Measurements from ENCODE around the gene PPP2R2B. TPM values are rescaled to one million over a fixed set of nuclear protein-coding genes. Genes with fewer than 3 reads are reported as not detected.

PPP2R2B gene
- total and polyA plus RNA-seq, 2 donors (not counting 1 experiment from before 2014, with no cell fraction given) = 0.67 to 1.5 TPM

DNA sequence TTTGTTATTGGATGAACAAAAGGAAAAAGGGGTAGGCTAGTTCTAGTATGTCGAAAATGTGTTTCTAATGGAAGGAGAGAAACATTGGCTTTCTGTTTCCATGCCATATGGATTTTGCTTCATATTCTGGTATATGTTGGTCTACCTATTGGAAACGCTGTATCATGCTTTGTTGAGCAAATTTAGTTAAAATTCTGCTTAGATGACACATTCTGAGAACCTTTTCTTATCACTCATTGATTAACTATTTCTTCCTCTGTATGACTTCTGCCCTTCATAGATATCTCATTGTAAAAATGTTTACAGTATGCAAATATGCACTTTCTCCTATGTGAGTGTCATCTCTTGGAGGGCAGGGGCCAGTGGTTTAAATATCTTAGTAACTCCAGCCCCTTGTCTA is 293.8 kb downstream of the PPP2R2B start:
- DNase-seq (ENCODE audit: low read depth in 2 of 2) = no peak
- Histone ChIP-seq H3K36me3 (ENCODE audit: control insufficient read depth, insufficient read depth, low read length) (no peaks in the 10 kb centered on the region), H3K9ac (ENCODE audit: insufficient read depth, low read length) (no peak overlapping the region), H2AFZ (ENCODE audit: low read length) (no peak overlapping the region), H3K4me2 (ENCODE audit: extremely low read depth, insufficient read depth, low read length) (no peak overlapping the region), H3K4me1 (ENCODE audit: control insufficient read depth, extremely low read depth, insufficient read depth, low read length) (no peaks in the 10 kb centered on the region), H4K20me1 (ENCODE audit: control insufficient read depth, extremely low read depth, insufficient read depth, low read length) (no peaks in the 10 kb centered on the region), H3K79me2 (ENCODE audit: control insufficient read depth, insufficient read depth, low read length) (no peaks in the 10 kb centered on the region), H3K4me3 (replicated peaks in 1 of 4; ENCODE audit: control extremely low read depth in 1 of 4, insufficient read depth in 1 of 4, low read depth in 3 of 4, low read length in 4 of 4) (no peak overlapping the region), H3K9me3 (ENCODE audit: control insufficient read depth, insufficient read depth, low read depth, low read length) (no peaks in the 10 kb centered on the region), H3K27ac (ENCODE audit: insufficient read depth, low read length) (no peak overlapping the region), H3K27me3 (ENCODE audit: control insufficient read depth, insufficient read depth, low read length) (no peaks in the 10 kb centered on the region)
- TF ChIP-seq EZH2 (IDR thresholded peaks at IDR 0.05; ENCODE audit: low read length, missing control alignments) = no peak

DNA sequence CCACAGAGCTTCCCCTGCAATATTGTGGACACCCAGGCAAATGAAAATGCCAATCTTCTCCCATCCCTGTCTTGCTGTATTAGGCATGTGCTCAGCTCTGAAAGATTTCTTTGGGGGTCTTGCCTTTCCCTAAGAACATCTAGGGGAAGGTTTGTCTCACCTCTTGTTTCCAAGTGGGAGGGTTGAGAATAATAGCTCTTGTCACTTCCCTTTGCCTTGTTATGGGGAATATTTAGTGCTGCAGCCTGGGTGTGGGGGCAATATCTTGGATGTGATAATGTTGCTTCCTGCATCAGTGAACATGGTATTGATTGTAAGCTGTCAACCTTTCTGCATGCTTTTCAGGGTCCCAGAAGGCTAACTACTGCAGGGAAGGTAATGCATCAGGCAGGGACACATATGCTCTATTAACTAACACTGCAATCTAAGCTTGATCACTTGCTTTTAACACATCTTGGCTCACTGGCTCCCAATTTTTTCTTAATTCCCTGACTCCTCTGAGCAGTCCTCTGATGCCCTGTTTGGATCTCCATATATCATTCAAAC is 296.4 kb downstream of the PPP2R2B start:
- Histone ChIP-seq H3K4me2 (ENCODE audit: extremely low read depth, insufficient read depth, low read length) (no peak overlapping the region), H3K27ac (ENCODE audit: insufficient read depth, low read length) (no peak overlapping the region), H3K36me3 (ENCODE audit: control insufficient read depth, insufficient read depth, low read length) (no peaks in the 10 kb centered on the region), H3K4me3 (replicated peaks in 1 of 4; ENCODE audit: control extremely low read depth in 1 of 4, insufficient read depth in 1 of 4, low read depth in 3 of 4, low read length in 4 of 4) (no peak overlapping the region), H3K79me2 (ENCODE audit: control insufficient read depth, insufficient read depth, low read length) (no peaks in the 10 kb centered on the region), H4K20me1 (ENCODE audit: control insufficient read depth, extremely low read depth, insufficient read depth, low read length) (no peaks in the 10 kb centered on the region), H3K9ac (ENCODE audit: insufficient read depth, low read length) (no peak overlapping the region), H3K9me3 (ENCODE audit: control insufficient read depth, insufficient read depth, low read depth, low read length) (no peaks in the 10 kb centered on the region), H2AFZ (ENCODE audit: low read length) (no peak overlapping the region), H3K4me1 (ENCODE audit: control insufficient read depth, extremely low read depth, insufficient read depth, low read length) (no peaks in the 10 kb centered on the region), H3K27me3 (ENCODE audit: control insufficient read depth, insufficient read depth, low read length) (no peaks in the 10 kb centered on the region)
- DNase-seq (ENCODE audit: low read depth in 2 of 2) = no peak
- TF ChIP-seq, protein P1, sequence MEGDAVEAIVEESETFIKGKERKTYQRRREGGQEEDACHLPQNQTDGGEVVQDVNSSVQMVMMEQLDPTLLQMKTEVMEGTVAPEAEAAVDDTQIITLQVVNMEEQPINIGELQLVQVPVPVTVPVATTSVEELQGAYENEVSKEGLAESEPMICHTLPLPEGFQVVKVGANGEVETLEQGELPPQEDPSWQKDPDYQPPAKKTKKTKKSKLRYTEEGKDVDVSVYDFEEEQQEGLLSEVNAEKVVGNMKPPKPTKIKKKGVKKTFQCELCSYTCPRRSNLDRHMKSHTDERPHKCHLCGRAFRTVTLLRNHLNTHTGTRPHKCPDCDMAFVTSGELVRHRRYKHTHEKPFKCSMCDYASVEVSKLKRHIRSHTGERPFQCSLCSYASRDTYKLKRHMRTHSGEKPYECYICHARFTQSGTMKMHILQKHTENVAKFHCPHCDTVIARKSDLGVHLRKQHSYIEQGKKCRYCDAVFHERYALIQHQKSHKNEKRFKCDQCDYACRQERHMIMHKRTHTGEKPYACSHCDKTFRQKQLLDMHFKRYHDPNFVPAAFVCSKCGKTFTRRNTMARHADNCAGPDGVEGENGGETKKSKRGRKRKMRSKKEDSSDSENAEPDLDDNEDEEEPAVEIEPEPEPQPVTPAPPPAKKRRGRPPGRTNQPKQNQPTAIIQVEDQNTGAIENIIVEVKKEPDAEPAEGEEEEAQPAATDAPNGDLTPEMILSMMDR (conservative IDR thresholded peaks at IDR 0.05 in 1 of 2, IDR thresholded peaks at IDR 0.05 in 1 of 2; ENCODE audit: low read depth in 1 of 2, low read length in 2 of 2) = no peak
- no peak for TF ChIP-seq EZH2 (IDR thresholded peaks at IDR 0.05; ENCODE audit: low read length, missing control alignments)

DNA sequence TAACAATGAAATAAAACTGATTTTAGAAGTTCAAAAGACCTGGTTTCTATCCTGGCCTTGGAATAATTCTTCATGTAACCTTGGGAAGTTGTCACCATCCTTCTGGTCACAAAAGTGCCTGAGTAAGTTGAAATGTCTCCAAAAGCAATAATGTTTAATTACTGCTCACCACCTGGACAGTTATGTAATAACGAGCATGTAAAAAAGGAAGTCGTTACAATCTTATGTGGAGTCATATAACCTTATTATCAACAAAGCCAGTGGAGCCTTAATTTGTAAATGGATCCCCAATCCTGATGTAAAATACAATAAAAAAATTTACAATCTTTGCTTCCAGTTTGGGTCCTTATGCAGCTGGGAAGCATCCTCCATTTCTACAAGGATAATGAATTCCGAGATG is 298.3 kb downstream of the PPP2R2B start:
- H3K79me2 ChIP-seq (ENCODE audit: control insufficient read depth, insufficient read depth, low read length) = no peaks in the 10 kb centered on the region
- no peak for DNase-seq (ENCODE audit: low read depth in 2 of 2)
- no peaks in the 10 kb centered on the region for H3K36me3 ChIP-seq (ENCODE audit: control insufficient read depth, insufficient read depth, low read length)
- no peaks in the 10 kb centered on the region for H3K27me3 ChIP-seq (ENCODE audit: control insufficient read depth, insufficient read depth, low read length)
- H2AFZ ChIP-seq (ENCODE audit: low read length) = no peak overlapping the region
- no peak overlapping the region for H3K27ac ChIP-seq (ENCODE audit: insufficient read depth, low read length)
- TF ChIP-seq, protein P1 (conservative IDR thresholded peaks at IDR 0.05 in 1 of 2, IDR thresholded peaks at IDR 0.05 in 1 of 2; ENCODE audit: low read depth in 1 of 2, low read length in 2 of 2) = no peak
- no peak for TF ChIP-seq EZH2 (IDR thresholded peaks at IDR 0.05; ENCODE audit: low read length, missing control alignments)
- no peak overlapping the region for H3K9ac ChIP-seq (ENCODE audit: insufficient read depth, low read length)
- H3K4me2 ChIP-seq (ENCODE audit: extremely low read depth, insufficient read depth, low read length) = no peak overlapping the region
- no peaks in the 10 kb centered on the region for H3K9me3 ChIP-seq (ENCODE audit: control insufficient read depth, insufficient read depth, low read depth, low read length)
- no peaks in the 10 kb centered on the region for H3K4me1 ChIP-seq (ENCODE audit: control insufficient read depth, extremely low read depth, insufficient read depth, low read length)
- H3K4me3 ChIP-seq (replicated peaks in 1 of 4; ENCODE audit: control extremely low read depth in 1 of 4, insufficient read depth in 1 of 4, low read depth in 3 of 4, low read length in 4 of 4) = no peak overlapping the region
- H4K20me1 ChIP-seq (ENCODE audit: control insufficient read depth, extremely low read depth, insufficient read depth, low read length) = no peaks in the 10 kb centered on the region

Data from fibroblast of lung (primary cell).